ENCODE results near the gene TMEM52.
A peak's percentile ranks its signal among the peaks of the same experiment; 100 is the strongest.

TMEM52 gene

DNA sequence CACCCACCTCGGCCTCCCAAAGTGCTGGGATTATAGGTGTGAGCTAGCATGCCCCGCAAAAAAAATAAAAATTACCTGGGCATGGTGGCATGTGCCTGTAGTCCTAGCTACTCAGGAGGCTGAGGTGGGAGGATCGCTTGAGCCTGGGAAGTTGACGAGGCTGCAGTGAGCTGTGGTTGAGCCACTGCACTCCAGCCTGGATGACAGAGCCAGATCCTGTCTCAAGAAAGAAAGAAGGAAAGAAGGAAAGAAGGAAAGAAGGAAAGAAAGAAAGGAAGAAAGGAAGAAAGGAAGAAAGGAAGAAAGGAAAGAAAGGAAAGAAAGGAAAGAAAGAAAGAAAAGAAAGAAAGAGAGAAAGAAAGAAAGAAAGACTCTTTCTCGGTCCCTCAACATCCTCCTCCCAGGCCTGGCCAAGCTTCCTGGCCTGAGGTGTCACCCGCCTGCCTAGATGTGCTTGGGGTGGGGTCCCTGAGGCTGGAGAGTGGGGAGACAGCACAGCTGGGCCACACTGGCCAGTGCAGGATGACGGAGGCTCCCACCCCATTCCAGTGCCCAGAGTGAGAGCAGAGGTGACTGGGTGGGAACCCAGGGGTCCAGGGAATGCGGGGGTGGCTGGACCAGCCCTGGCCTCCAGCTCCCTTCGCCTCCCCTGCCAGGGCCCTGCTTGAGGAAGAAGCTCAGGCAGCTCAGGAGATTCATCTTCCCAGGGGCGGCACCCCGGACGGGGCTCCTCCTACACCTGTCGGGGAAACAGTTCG, 18.0 kb downstream of the TMEM52 start:
- Mint-ChIP-seq H3K4me1 (ENCODE audit: low read depth) (peaks cover 7% of the 10 kb centered on the region), H3K4me3 (no peak overlapping the region), H3K27ac (no peak overlapping the region), H3K36me3 (ENCODE audit: low read depth) (no peaks in the 10 kb centered on the region), H3K27me3 (no peaks in the 10 kb centered on the region), H3K9me3 (no peaks in the 10 kb centered on the region)
- no peak for DNase-seq

DNA sequence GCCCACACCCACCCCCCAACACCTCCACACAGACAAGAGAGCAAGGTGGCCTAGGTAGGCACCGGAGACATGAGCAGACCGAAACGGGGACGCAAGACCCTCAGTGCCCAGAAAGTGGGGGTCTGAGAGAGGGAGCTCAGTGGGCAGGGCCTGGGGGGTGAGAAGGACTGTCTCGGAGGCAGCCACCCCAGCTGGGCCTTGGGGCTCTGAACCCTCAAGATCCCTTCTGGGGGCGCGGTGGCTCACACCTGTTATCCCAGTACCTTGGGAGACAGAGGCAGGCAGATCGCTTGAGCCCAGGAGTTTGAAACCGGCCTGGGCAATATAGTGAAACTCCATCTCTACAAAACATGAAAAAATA, 19.1 kb downstream of the TMEM52 start:
- Mint-ChIP-seq H3K36me3 (ENCODE audit: low read depth) (no peaks in the 10 kb centered on the region), H3K4me3 (no peak overlapping the region), H3K27ac (no peak overlapping the region), H3K27me3 (no peaks in the 10 kb centered on the region), H3K4me1 (ENCODE audit: low read depth) (peaks cover 14% of the 10 kb centered on the region), H3K9me3 (no peaks in the 10 kb centered on the region)
- DNase-seq, result no peak

DNA sequence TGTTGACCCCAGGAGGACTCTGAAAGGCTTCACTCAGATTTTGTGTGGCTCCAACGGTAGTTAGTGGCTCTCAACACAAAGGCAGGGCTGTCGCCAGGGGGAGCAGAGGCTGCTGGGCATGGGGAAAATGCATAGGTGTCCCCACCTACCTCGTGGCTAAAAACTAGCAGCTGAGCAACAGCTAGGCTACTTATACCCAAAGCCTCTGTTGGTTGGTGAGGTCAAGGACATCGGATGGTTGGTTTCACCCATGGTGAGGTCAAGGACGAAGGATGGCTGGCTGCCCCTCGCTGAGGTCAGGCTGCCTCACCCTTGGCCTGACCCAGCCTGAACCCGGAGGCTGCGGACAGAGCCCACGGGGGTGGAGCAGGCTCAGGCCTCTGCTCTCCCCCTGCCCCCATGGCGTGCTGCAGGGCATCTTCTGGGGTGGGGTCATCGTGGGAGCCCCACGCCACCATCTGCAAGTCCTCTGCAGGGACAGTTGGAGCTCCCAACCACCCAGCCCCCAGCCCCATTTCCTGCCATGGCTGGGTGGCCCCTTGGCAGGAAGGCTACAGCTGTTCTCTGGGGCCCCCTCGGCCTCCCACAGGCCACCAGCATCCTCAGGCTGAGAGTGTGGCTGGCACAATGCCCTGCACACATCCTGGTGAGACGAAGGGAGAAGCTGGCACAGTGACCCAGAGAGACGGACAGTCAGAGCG, 19.7 kb downstream of the TMEM52 start:
- no peak overlapping the region for H3K4me3 Mint-ChIP-seq
- DNase-seq, result no peak
- no peak overlapping the region for H3K27ac Mint-ChIP-seq
- H3K36me3 Mint-ChIP-seq (ENCODE audit: low read depth), result no peaks in the 10 kb centered on the region
- peaks cover 19% of the 10 kb centered on the region for H3K4me1 Mint-ChIP-seq (ENCODE audit: low read depth)
- no peaks in the 10 kb centered on the region for H3K9me3 Mint-ChIP-seq
- H3K27me3 Mint-ChIP-seq, result no peaks in the 10 kb centered on the region

DNA sequence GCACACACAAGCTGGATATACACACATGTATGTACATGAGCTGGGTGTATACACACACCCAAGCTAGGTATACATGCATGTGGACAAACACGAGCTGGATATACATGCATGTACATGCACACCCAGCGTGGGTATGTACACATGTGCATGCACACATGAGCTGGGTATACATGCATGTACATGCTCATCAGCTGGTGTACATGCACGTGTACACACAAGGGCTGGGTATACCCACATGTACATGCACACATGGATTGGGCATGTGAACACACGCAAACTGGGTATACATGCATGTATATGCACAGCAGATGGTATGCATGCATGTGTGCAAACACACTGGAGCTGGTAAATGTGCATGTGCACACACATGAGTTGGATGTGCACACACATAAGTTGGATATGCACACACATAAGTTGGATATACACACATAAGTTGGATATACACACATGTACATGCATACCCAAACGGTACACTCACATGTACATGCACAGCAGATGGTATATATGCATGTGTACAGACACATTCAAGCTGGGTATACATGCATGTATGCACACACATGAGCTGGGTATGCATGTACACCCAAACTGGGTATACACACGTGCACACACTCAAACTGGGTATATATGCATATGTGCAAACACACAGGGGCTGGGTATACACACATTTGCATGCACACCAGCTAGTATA, 20.7 kb downstream of the TMEM52 start:
- Mint-ChIP-seq H3K36me3 (ENCODE audit: low read depth) (no peaks in the 10 kb centered on the region), H3K4me1 (ENCODE audit: low read depth) (peaks cover 27% of the 10 kb centered on the region), H3K4me3 (no peak overlapping the region), H3K9me3 (no peaks in the 10 kb centered on the region), H3K27me3 (no peaks in the 10 kb centered on the region), H3K27ac (no peak overlapping the region)
- DNase-seq, result no peak

DNA sequence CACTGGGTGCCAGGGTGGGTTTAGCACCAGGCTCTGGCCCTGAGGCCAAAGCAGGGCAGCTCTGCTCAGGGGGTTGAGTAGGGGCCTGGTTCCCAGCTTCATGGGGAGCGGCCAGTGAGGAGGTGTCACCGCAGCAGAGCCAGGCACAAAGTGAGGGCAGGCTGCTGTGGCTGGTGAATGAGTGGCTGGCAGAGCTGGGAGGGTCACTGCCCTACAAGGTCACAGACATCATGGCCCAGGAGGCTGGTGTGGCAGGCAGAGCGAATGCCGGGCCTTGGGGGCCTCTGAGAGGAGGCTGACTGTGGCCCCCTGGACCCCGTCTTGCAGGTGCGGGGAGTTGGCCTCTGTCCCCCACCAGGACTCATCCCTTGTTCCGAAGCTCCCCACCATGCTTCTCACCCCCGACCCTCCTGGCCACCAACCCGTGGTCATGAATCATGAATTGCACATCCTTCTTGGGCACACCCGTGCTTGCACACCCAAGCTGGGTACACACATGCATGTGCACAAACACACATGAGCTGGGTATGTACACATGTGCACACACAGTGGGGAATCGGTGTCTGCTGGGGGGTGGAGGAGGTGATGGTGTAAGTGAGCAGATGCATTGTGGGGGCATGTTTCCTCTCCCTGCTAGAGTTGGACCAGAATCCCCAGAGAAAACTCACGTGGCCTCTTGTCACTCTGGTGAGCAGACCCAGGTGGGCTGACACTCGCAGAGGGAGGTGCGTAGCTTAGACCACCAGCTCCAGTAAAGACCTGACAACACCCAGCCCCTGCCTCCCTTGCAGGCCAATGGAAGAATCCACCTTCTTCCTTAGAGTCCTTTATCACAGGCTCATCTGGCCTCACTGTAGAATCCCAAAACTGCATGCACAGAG, 23.4 kb downstream of the TMEM52 start:
- Mint-ChIP-seq H3K4me1 (ENCODE audit: low read depth) (peaks cover 41% of the 10 kb centered on the region), H3K36me3 (ENCODE audit: low read depth) (peaks cover 8% of the 10 kb centered on the region), H3K4me3 (no peak overlapping the region)

DNA sequence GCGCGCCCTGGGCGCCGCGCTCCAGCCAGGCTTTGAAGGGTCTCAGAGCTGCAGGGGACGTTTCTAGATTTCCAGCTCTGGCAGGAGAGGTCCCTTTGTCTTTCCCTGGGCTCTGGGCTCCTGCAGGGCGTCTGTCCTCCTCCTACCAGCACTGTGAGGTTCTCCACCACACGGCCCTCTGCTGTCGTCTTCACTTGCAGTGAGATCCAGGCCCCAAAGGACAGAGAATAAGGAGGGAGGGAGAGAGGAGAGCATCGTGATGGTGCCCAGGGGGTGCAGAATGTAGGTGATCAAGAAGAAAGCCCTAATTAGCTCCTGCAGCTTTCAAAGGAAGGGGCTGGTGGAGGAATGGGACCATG, 24.0 kb downstream of the TMEM52 start:
- peaks cover 8% of the 10 kb centered on the region for H3K36me3 Mint-ChIP-seq (ENCODE audit: low read depth)
- H3K9me3 Mint-ChIP-seq, result no peaks in the 10 kb centered on the region
- H3K4me1 Mint-ChIP-seq (ENCODE audit: low read depth), result peaks cover 41% of the 10 kb centered on the region
- H3K4me3 Mint-ChIP-seq, result no peak overlapping the region
- no peak for DNase-seq
- H3K27me3 Mint-ChIP-seq, result no peaks in the 10 kb centered on the region
- peak overlapping the region; percentile 23 for H3K27ac Mint-ChIP-seq

More for the DNA sequence above, 23.4 kb downstream of the TMEM52 start:
- no peaks in the 10 kb centered on the region for H3K9me3 Mint-ChIP-seq
- no peaks in the 10 kb centered on the region for H3K27me3 Mint-ChIP-seq
- DNase-seq, result no peak
- no peak overlapping the region for H3K27ac Mint-ChIP-seq

DNA sequence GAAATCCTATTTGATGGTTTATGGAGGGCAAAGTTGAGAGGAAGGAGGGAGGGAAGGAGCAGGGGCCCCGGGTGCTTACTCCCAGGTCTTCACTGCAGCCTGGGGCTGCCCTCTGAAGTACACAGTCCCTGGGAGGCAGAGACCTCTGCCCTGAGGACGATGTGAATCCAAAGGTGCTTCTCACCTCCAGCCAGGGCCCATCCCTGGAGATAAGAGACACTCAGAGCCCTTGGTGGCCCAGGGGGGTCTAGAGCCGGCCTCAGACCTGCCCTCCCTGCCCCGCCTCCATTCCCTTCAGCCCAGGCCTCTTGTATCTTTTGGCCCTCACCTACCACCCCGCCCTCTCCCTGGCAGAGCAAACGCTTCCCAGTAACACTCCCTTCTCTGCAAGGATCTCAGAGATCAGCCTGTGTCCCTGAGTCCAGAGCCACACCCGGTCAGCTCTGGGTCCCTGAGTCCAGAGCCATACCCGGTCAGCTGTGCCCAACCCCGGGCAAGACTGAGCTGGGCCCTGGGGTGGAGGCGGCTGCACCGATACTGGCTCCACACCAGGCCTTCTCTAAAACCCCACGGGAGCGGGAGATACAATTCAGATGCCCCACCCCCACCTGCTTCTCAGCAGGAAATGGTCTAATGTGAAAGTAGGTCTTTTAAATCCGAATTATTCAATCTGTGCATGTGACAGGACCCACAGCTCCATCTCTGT, 24.6 kb downstream of the TMEM52 start:
- H3K27me3 Mint-ChIP-seq, result no peaks in the 10 kb centered on the region
- H3K36me3 Mint-ChIP-seq (ENCODE audit: low read depth), result peaks cover 9% of the 10 kb centered on the region
- no peak overlapping the region for H3K4me3 Mint-ChIP-seq
- H3K27ac Mint-ChIP-seq, result peak overlapping the region; percentile 23
- H3K9me3 Mint-ChIP-seq, result no peaks in the 10 kb centered on the region
- H3K4me1 Mint-ChIP-seq (ENCODE audit: low read depth), result peaks cover 41% of the 10 kb centered on the region
- DNase-seq, result no peak

DNA sequence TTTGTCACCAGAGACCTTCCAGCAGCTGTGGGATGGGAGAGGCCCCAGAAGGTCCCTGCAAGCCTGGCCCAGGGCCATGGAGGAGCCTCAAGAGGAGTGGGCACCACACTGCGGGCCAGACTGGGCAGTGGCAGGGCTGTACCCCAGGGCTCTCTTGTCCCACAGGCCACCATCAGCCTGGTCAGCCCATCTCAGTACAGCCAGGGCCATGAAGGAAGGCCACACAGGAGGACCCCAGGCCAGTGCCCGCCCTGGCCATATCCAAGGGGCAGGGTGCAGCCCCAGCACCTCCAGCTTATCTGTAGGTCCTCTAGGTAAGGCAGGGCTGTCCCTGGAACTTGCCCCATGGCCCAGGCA, 25.1 kb downstream of the TMEM52 start:
- Mint-ChIP-seq H3K4me1 (ENCODE audit: low read depth) (peaks cover 41% of the 10 kb centered on the region), H3K36me3 (ENCODE audit: low read depth) (peaks cover 15% of the 10 kb centered on the region), H3K27ac (no peak overlapping the region), H3K9me3 (no peaks in the 10 kb centered on the region), H3K27me3 (no peaks in the 10 kb centered on the region), H3K4me3 (no peak overlapping the region)
- no peak for DNase-seq

DNA sequence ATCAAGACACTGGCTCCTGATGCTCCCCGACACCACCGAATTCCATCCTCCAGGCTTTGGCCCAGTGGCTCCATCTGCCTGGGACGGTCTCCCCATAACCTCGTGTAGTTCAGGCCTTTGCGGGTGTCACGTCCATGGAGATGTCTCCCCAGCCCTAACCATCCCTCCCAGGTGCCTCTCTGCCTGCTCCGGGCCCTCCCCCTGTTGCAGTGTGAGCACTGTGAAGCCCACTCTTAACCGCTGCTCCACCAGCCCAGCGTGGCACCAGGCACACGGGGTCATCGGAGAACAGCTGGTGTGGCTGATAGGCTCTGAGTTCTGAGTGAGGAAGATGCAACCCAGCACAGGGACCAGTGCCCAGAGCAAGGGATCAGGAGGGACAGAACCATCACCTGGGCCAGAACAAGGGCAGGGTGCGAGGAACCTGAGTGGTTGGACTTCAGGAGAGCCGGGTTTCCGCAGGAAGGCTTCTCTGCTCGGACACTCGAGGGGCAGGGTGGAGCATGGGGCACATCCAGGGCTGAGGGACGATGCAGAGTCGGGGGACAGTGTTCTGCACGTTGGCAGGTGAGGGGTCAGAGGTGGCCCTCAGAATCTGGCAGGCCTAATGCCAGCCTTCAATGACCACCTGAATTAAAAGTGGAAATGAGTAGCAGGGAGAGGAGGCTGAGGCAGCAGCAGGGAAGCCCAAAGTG, 25.6 kb downstream of the TMEM52 start:
- no peaks in the 10 kb centered on the region for H3K9me3 Mint-ChIP-seq
- peak overlapping the region; percentile 40 for H3K4me3 Mint-ChIP-seq
- H3K27ac Mint-ChIP-seq, result peak overlapping the region; percentile 82
- no peaks in the 10 kb centered on the region for H3K27me3 Mint-ChIP-seq
- DNase-seq, result no peak
- peaks cover 47% of the 10 kb centered on the region for H3K4me1 Mint-ChIP-seq (ENCODE audit: low read depth)
- peaks cover 20% of the 10 kb centered on the region for H3K36me3 Mint-ChIP-seq (ENCODE audit: low read depth)

DNA sequence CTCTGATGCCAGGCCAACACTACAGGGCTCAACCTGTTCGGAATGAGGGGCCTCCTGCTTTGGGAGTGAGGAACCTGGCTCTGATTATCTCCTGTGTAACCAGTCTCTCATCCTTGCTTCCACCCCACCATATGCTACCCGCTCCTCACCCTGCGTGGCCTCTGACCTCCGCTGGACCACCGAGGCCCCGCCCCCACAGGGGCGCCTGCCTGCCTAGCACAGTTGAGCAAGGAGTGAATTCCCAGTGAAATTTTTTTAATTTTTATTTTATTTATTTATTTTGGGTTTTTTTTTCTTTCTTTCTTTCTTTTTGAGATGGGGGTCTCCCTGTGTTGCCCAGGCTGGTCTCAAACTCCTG, 26.3 kb downstream of the TMEM52 start:
- Mint-ChIP-seq H3K9me3 (no peaks in the 10 kb centered on the region), H3K27ac (peak overlapping the region; percentile 92)

DNA sequence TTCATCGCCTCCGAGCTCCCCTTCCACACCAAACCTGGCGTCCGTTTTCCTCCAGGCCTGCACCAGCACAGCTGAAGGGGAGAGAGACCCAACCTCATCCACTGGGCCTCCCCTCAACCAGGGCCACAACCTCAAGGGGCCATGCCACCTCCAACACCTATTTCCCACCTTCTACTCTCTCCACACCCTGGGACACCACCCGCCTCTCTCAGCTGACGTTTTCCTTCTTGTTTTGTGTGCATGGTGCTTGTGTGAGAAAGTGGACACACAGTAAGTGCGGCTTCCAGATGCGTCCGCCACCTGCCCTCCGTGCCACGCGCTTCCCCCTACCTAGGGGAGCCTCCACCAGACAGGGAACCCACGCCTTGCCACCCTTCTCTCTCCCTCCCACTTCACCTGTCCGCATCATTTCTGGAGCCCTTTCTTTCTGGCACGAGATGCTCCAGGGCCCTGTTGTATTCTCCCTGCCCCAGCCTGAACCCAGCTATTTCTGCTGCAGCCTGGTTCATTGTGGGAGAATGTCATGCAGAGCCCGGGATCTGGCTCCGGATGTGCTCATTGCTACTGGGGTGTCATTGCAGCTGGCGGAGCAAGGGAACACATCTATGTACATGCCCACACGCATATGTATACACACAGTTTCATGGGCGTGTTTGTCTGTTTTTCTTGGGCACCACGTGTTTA, 26.9 kb downstream of the TMEM52 start:
- H3K27me3 Mint-ChIP-seq, result no peaks in the 10 kb centered on the region
- peak overlapping the region; percentile 89 for H3K4me3 Mint-ChIP-seq
- H3K27ac Mint-ChIP-seq, result peak overlapping the region; percentile 92
- peaks cover 27% of the 10 kb centered on the region for H3K36me3 Mint-ChIP-seq (ENCODE audit: low read depth)
- no peak for DNase-seq
- H3K4me1 Mint-ChIP-seq (ENCODE audit: low read depth), result peaks cover 57% of the 10 kb centered on the region
- H3K9me3 Mint-ChIP-seq, result no peaks in the 10 kb centered on the region

More for the DNA sequence above, 26.3 kb downstream of the TMEM52 start:
- H3K36me3 Mint-ChIP-seq (ENCODE audit: low read depth), result peaks cover 26% of the 10 kb centered on the region
- no peaks in the 10 kb centered on the region for H3K27me3 Mint-ChIP-seq
- H3K4me3 Mint-ChIP-seq, result peak overlapping the region; percentile 89
- no peak for DNase-seq
- H3K4me1 Mint-ChIP-seq (ENCODE audit: low read depth), result peaks cover 52% of the 10 kb centered on the region

DNA sequence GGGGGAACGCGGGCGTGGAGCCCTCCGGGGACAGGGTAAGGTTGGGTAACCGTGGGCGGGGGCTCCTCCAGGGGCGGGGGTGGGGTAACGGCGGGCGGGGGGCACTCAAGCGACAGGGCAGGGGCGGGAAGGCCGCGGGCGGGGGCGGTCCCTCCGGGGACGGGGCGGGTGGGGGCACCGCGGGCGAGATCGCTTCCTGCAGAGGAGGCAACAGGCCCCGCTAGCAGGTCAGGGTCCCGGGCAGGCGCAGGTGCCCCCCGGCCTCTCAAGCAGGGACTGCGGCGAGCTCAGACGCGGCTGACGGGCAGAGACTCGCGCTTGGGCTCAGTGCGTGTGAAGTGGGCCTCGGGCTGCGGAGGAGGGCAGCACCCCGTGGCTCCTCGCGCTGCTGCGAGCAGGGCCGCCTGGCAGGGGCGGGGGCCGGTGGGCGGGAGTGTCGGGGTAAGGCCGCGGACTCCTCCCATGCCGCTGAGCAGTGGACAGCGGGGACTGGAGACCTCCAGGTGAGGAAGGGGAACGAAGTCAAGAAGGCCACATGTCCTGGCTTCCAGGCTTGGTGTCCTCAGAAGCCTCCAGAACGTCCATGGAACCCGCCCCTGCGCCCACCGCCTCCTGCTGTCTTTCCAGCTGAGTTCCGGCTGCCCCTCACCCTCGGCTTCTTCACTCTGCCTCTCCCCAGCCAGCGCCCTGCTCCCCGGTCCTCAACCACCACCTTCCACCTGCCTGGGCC, 27.6 kb downstream of the TMEM52 start:
- peaks cover 61% of the 10 kb centered on the region for H3K4me1 Mint-ChIP-seq (ENCODE audit: low read depth)
- no peak for DNase-seq
- H3K27ac Mint-ChIP-seq, result peak overlapping the region; percentile 92
- no peaks in the 10 kb centered on the region for H3K27me3 Mint-ChIP-seq
- H3K4me3 Mint-ChIP-seq, result peak overlapping the region; percentile 89
- H3K9me3 Mint-ChIP-seq, result no peaks in the 10 kb centered on the region
- H3K36me3 Mint-ChIP-seq (ENCODE audit: low read depth), result peaks cover 30% of the 10 kb centered on the region

Measured in activated T-cell treated with anti-CD3 and anti-CD28 coated beads, Interleukin-2, amount 50 U/mL, for 24 hours (primary cell).